ENCODE measurements around the gene PIH1D1.

Gene PIH1D1

DNA sequence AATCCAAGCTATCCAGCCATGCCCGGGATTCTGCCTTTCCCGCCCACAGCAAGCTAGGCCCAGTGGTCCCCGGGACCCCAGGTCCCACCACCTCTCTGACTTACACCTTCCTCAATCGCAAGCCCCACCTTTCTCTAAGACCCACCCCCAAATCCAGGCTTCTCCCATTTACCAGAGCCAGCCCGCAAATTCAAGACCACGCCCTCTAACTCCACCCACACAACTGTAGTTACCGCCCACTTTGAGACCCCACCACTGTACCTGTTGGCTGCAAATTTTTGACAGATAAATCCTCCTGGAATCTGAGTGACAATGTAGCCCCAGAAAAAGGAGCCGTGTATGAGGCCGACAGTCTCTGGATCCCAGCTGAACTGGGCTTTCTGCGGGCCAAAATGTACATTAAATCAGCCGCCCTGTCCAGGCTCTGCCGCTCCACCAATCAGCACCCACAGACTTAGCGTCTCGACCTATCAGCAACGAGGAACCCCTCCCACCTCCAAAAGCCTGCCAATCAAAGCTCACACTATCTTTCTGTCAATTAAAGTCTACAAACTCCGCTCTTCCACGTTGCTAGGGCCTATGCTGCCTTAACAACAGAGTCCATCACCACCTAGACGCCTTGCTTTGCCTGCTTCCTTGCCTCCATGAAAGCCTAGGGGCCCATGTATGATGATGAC lies 16.6 kb downstream of the PIH1D1 start:
- DNase-seq (ENCODE audit: low read depth), result no peak

DNA sequence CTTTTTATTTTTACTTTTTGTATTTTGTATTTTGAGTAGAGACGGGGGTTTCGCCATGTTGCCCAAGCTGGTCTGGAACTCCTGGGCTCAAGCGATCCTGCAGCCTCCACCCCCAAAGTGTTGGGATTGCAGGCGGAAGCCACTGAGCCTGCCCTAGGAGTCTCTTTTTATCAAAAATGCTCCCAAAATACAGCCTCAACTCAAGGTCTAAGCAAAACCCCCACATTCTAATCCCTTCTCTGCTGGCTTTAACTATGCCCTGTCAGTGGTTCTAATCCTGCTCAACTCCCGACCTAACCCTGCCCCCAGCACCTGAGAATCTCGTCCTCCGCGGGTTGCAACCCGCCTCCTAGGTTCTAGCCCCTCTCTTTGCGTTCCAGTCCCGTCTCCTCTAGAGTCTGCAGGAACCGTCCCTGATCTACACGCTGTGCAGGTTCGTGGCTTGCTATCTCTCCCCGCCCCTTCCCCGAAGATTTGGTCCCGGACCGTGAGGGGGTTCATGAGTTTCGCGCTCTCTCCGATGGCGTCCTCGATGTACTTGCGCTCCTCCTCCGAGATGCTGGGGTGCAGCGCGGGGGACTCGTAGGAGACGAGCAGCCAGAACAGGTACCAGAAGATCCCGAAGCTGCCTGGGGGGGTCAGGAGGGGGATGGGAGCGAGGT lies 18.2 kb downstream of the PIH1D1 start:
- no peak for DNase-seq (ENCODE audit: low read depth)

GRCh38 chr19:49432141-49433073 lies 19.2 kb downstream of the PIH1D1 start:
- DNase-seq (ENCODE audit: low read depth), result no peak

GRCh38 chr19:49431330-49431749 lies 20.3 kb downstream of the PIH1D1 start:
- no peak for DNase-seq (ENCODE audit: low read depth)

DNA sequence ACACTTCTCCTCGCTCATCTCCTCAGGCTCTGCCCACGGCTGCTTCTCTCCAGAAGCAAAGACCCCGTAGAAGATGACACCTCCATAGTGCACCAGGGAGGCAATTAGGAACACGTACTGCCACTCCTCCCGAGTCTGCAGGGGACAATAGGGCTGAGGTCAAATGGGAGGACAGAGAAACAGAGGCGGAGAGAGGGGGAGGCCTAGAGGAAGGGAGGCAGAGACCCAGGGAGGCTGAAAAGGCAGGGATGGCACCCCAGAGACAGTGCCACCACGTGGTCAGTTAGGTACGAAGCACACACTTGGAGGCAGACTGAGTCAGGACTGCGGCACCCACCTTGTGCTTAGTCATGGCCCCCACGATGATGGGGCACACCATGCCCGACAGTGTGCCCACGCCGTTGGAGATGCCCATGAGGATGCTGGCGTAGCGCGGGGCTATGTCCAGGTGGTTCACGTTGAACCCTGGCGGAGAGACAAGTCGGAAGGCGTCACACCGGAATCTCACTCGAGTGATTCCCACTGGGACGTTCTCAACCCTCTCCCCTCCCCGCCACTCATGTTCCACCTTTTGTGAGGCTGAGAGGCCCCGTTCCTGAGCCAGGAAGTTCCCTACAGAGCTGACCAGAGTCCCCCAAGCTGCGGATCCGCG lies 20.8 kb downstream of the PIH1D1 start:
- no peak for DNase-seq (ENCODE audit: low read depth)

DNA sequence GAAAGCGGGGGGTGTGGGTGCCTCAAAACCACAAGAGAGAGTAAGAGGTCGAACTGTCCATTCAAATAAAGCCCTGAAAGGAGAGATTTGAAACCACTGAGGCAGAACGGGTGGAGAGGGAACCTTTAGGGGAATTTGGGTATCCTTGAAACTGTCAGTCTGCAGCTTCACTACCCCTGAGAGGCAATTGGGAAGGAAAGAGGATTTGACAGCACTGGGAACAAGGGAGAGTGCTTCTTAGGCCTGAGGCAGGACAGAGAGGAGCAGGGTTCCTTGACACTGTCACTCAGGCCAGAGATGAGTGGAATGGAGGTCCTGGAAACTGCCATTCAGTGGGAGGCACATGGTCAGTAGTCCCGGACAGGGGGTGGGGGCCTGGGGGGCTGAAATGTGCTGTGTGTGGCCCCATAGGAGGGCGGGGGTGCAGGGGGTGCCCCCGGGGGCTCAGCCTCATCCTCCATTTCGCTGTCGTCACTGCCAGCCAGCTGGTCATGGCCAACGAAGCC lies 21.4 kb downstream of the PIH1D1 start:
- DNase-seq (ENCODE audit: low read depth), result no peak

DNA sequence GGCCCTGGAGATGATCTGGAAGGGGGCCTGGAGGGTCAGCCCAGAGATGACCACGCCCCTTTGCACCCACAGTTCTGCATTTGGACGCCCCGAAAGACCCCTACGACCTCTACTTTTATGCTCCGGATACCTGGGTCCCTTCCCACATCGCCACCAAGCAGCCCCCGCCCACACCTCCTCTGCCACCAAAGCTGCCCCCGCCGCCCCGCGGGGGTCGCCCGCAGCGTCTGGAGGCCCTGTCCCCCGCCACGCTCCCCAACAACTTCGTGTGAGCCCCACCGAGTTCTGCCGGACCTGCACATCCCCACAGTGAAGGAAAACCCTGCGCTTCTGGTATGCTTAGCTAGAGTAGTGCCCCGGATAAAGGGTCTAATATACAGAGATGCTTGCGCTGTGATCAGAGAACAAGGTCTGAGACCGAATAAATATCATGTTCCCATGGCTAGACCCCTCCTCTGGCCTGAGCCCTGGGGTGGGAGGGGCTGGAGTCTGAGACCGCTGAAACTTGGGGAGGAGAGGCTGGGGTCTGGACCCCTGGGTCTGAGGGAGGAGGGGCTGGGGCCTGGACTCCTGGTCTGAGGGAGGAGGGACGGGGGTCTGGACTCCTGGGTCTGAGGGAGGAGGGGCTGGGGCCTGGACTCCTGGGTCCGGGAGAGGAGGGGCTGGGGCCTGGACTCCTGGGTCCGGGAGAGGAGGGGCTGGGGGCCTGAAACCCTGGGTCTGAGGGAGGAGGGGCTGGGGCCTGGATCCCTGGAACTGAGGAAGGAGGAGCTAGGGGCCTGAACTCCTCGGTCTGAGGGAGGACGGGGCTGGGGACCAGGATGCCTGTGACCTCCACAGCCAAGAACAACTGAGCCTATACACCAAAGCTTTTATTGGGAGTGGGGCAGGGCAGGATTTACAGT lies 22.8 kb downstream of the PIH1D1 start:
- DNase-seq (ENCODE audit: low read depth), result no peak

DNA sequence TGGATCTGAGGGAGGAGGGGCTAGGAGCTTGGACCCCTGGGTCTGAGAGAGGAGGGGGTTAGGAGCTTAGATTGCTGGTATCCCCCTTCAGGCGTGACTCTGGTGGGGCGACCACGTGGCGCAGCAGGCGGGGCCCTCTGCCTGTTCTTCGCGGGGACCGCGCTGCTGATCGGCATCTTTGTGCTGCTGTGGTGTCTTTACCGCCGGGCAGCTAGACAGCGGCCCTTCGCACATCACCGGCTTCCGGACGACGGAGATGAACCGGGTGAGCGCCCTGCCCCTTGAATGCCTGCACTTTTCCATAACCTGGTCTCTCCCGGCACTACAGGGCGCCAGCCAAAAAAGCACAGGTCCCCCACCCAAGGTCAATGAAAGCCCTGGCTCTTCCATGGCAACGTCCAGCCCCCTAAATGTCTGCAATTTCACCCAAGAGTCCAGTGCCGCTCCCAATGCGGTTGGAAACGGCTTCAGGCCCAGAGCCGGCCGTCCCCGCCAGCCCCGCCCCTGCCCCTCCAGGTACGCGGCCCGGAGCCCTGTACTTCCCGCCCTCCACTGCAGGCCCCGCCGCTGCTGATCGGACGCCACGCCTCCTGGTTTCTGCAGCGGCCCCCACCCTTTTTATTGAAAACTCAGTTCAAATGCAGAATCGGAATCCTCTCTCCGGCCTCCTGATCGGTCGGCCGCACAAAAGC lies 23.6 kb downstream of the PIH1D1 start:
- DNase-seq (ENCODE audit: low read depth), result no peak

DNA sequence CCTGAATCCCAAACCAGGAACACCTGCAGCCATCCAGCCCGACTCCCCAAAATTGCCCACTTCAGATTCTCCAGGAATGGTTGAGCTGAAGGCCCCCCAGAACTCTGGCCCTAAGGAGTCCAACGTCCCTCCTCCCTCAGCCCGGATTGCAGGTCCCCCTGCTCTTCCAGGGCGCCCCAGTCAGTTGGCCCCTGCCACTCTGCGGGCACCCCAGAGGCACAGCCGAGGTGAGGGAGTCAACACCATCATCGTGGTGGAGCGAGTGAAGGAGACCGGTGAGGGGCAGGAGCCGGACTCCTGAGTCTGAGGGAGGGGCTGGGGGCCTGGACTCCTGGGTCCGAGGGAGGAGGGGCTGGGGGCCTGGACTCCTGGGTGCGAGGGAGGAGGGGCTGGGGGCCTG lies 24.3 kb downstream of the PIH1D1 start:
- no peak for DNase-seq (ENCODE audit: low read depth)

GRCh38 chr19:49425922-49426592 lies 25.6 kb downstream of the PIH1D1 start:
- no peak for DNase-seq (ENCODE audit: low read depth)

DNA sequence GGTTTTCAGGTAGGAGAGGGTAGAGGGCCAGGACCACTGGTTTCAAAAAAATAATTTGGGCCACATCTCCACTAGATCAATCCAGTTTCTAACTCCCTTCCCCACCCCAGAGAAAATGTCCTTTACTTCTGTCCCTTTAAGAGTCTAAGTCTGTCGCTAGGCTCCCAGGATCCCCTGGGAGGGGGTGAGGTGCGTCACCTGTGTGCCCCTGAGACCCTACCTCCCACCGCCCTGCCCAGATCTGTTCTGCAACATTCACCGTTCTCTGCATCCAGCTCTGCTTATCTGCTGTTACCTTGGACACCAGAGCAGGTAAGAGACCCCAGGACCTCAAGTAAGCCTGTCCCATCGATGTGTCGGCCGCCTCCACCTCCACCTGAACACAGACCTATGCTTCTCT lies 26.4 kb downstream of the PIH1D1 start, which contains the start of gene GFY:
Gene GFY, plus strand, starts transcription at position 211 of the 400 bp plus-strand sequence. CDS start 1,043 bp downstream, outside the sequence.
- no peak for DNase-seq (ENCODE audit: low read depth)

GRCh38 chr19:49423985-49424303 lies 27.7 kb downstream of the PIH1D1 start:
- no peak for DNase-seq (ENCODE audit: low read depth)

DNA sequence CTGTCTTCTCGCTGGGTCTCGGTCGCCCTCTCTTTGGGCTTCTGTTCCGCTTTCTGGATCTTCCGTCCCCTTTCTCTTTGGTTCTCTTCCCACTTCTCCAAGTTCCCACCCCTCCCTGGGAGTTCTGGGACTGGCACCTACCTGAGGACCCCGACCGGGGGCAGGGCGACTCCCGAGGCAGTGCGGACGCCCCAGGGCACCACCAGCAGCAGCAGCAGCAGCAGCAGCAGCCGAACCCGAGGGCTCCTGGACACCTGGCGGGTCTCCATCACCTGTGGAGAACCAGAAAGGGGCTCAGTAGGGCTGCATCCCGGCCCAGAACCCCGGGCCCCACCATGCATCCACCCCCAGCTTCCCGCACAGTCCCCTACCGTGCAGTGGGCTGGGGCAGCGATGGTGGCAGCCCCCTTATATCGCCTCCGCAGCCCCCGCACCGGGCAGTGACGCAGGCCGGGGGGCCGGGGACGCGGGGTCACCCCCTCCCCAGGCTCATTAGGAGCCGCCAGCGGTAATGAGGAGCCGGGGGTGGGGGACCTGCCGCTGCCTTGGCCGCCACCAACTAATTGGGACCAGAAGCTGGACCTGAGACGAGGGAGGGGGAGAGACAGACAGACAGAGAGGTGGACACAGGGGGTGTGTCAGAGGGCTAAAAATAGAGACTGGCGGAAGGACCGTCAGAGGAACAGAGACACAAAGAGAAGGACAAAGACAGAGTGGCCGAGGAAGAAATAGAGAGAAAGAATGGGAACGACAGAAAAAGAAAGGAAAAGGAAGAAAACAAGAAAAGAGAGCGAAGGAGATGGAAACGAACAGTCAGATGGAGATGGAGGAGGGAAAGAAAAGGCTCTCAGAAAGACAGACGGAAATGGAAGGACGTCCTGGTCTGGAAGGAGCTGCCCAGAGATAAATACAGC lies 28.3 kb downstream of the PIH1D1 start, which contains the start of gene PTH2:
Gene PTH2, minus strand, starts transcription at position 371 of the 914 bp plus-strand sequence. Its CDS starts 102 bp downstream, at position 269.
- no peak for DNase-seq (ENCODE audit: low read depth)

DNA sequence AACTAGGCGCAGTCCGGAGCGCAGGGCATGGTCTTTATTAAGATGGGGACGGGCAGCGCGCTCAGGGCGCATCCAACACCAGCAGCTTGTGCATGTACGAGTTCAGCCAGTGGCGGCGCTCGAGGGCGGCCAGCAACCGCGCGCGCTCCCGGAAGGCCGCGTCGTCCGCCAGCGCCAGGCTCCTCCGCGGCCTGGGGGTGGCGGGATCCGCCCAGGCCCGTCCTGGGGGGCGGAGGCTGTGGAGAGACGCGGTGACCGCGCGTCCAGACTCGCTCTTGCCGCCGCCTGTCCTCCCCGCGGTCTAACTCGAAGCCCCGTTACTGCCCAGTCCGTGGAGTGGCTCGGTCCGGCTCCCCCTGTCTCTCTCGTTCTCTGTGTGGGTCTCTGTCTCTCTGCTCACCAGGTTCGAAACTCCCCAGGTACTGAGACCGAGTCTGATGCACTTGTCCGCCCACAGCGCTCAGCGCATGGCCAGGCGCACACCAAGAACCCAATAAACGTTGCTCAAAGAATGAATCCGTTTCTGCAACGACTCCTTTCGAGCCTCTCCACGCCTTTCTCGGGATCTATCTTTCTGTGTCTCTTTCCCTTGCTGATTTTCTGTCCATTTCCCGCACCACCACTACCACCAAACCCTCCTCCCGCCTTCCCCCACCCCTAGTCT lies 29.1 kb downstream of the PIH1D1 start:
- peak; percentile 36 for DNase-seq (ENCODE audit: low read depth)

DNA sequence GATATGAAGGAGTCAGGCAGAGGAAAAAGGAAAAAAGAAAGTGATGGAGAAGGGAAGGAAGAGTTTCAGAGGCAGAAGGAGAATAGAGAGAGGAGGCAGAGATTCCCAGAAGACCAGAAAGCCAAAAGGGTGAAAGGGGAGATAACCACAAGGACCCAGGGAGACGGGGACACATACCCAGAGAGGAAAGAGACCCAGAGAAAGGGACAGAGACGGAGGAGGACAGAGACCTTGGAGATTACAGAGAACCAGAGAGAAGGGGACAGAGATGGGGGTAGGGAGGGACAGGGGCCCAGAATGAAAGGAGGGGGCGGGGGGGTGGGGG lies 29.8 kb downstream of the PIH1D1 start:
- no peak for DNase-seq (ENCODE audit: low read depth)

- peak; percentile 43 for DNase-seq (ENCODE audit: low read depth)
Measured at GRCh38 chr19:49421039-49421877, 30.4 kb downstream of the PIH1D1 start.

DNA sequence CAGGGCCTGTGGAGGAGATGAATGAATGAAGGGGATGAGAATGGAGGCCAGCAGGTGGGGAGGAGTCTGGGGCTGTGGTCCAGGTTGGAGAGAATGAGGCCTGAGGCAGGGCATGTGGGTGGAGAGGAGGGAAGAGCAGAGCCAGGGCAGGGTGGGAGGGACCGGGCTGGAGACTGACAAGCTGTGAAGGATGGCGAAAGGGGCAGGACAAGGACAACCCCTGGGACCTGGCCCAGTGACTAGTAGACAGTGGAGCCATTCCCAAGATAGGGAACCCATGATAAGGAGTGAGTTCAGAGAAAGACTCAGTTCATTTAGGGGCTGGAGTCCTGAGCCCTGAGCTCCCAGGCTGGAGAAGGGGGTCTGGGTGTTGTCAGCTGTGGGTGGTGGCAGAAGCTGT lies 31.4 kb downstream of the PIH1D1 start:
- DNase-seq (ENCODE audit: low read depth), result no peak
